Skeletal muscle satellite cell (primary cell): ENCODE results near the gene YIF1B.
A peak's percentile ranks its signal among the peaks of the same experiment; 100 is the strongest.
"Not testable (repeated sequence)": the region's sequence is repeated elsewhere in the genome, so short reads cannot be mapped to it uniquely, and the experiment has no call there.

Experiments used
- H3K27me3 ChIP-seq: 2 replicates; pipeline ENCODE4 v1.7.0; 2013; ENCODE audit warnings: low read length; ENCODE audit not compliant: control insufficient read depth, insufficient read depth
- H3K36me3 ChIP-seq: 2 replicates; pipeline ENCODE4 v1.7.0; 2013; ENCODE audit warnings: mild to moderate bottlenecking, control low read depth, low read length; ENCODE audit not compliant: insufficient read depth
- H3K4me1 ChIP-seq: 2 replicates; pipeline ENCODE4 v1.7.0; 2013; ENCODE audit warnings: low read length; ENCODE audit not compliant: control insufficient read depth, insufficient read depth
- H3K4me2 ChIP-seq: 2 replicates; pipeline ENCODE4 v1.7.0; 2013; ENCODE audit warnings: mild to moderate bottlenecking, low read length
- H3K4me3 ChIP-seq: 2 replicates; pipeline ENCODE4 v1.7.0; 2013; ENCODE audit warnings: low read length
- H3K9ac ChIP-seq: 2 replicates; pipeline ENCODE4 v1.7.0; 2013; ENCODE audit warnings: mild to moderate bottlenecking, low read depth, low read length, moderate library complexity
- H3K9me3 ChIP-seq: replicated peaks from 2 replicates; pipeline ENCODE4 v1.7.0; 2013; ENCODE audit warnings: mild to moderate bottlenecking, control low read depth, low read length

YIF1B gene

GRCh38 chr19:38266981-38267597 is 48.7 kb downstream of the YIF1B start:
- H3K9me3 ChIP-seq, result no peaks in the 10 kb centered on the region
- H3K4me3 ChIP-seq, result no peak overlapping the region
- peaks cover 32% of the 10 kb centered on the region for H3K4me1 ChIP-seq
- H3K9ac ChIP-seq, result no peak overlapping the region
- H3K4me2 ChIP-seq, result no peak overlapping the region
- H3K36me3 ChIP-seq, result no peaks in the 10 kb centered on the region
- H3K27me3 ChIP-seq, result no peaks in the 10 kb centered on the region

- H3K9me3 ChIP-seq, result no peaks in the 10 kb centered on the region
- no peak overlapping the region for H3K4me2 ChIP-seq
- H3K4me3 ChIP-seq, result no peak overlapping the region
- H3K27me3 ChIP-seq, result no peaks in the 10 kb centered on the region
- no peak overlapping the region for H3K9ac ChIP-seq
- no peaks in the 10 kb centered on the region for H3K36me3 ChIP-seq
- H3K4me1 ChIP-seq, result peaks cover 32% of the 10 kb centered on the region
Measured at GRCh38 chr19:38265921-38266429, 49.8 kb downstream of the YIF1B start.

- peaks cover 26% of the 10 kb centered on the region for H3K4me1 ChIP-seq
- no peak overlapping the region for H3K9ac ChIP-seq
- H3K4me2 ChIP-seq, result no peak overlapping the region
- no peak overlapping the region for H3K4me3 ChIP-seq
- no peaks in the 10 kb centered on the region for H3K36me3 ChIP-seq
- no peaks in the 10 kb centered on the region for H3K27me3 ChIP-seq
- no peaks in the 10 kb centered on the region for H3K9me3 ChIP-seq
Measured at GRCh38 chr19:38265213-38265861, 50.4 kb downstream of the YIF1B start.

GRCh38 chr19:38264486-38265212 is 51.1 kb downstream of the YIF1B start, which contains the start of gene SPINT2:
SPINT2 (plus strand) TSS chr19:38264573; CDS start chr19:38264893, 320 bp downstream.
- Histone ChIP-seq H3K4me2 (peak within 1 kb of the TSS; percentile 83), H3K9ac (no peak within 1 kb of the TSS), H3K27me3 (no peaks in the 10 kb centered on the region), H3K4me1 (peaks cover 19% of the 10 kb centered on the region), H3K4me3 (peak within 1 kb of the TSS; percentile 65), H3K9me3 (no peaks in the 10 kb centered on the region), H3K36me3 (no peaks in the 10 kb centered on the region)

- H3K4me3 ChIP-seq, result peak overlapping the region; percentile 65
- H3K4me2 ChIP-seq, result peak overlapping the region; percentile 83
- H3K9me3 ChIP-seq, result no peaks in the 10 kb centered on the region
- H3K4me1 ChIP-seq, result peaks cover 19% of the 10 kb centered on the region
- no peak overlapping the region for H3K9ac ChIP-seq
- no peaks in the 10 kb centered on the region for H3K27me3 ChIP-seq
- no peaks in the 10 kb centered on the region for H3K36me3 ChIP-seq
Measured at GRCh38 chr19:38263689-38264485, 51.9 kb downstream of the YIF1B start.

GRCh38 chr19:38262585-38263268 is 53.0 kb downstream of the YIF1B start:
- Histone ChIP-seq H3K4me2 (no peak overlapping the region), H3K36me3 (no peaks in the 10 kb centered on the region), H3K9me3 (no peaks in the 10 kb centered on the region), H3K4me3 (no peak overlapping the region), H3K27me3 (no peaks in the 10 kb centered on the region), H3K9ac (no peak overlapping the region), H3K4me1 (peaks cover 19% of the 10 kb centered on the region)

GRCh38 chr19:38261942-38262341 is 53.8 kb downstream of the YIF1B start:
- H3K4me2 ChIP-seq, H3K36me3 ChIP-seq, H3K27me3 ChIP-seq: not testable (repeated sequence)

GRCh38 chr19:38255383-38256014 is 60.2 kb downstream of the YIF1B start:
- Histone ChIP-seq H3K4me3 (peak overlapping the region; percentile 63), H3K27me3 (no peaks in the 10 kb centered on the region), H3K9me3 (no peaks in the 10 kb centered on the region), H3K4me1 (peaks cover 26% of the 10 kb centered on the region), H3K4me2 (peak overlapping the region; percentile 73), H3K36me3 (no peaks in the 10 kb centered on the region), H3K9ac (no peak overlapping the region)

More at GRCh38 chr19:38261942-38262341, 53.8 kb downstream of the YIF1B start:
- not testable (repeated sequence) for H3K9ac ChIP-seq, H3K4me3 ChIP-seq, H3K9me3 ChIP-seq
- H3K4me1 ChIP-seq, result peaks cover 13% of the 10 kb centered on the region

GRCh38 chr19:38253788-38254187 is 62.0 kb downstream of the YIF1B start:
- H3K4me1 ChIP-seq, result peaks cover 26% of the 10 kb centered on the region
- no peaks in the 10 kb centered on the region for H3K36me3 ChIP-seq
- H3K4me2 ChIP-seq, result no peak overlapping the region
- H3K9ac ChIP-seq, result no peak overlapping the region
- no peak overlapping the region for H3K4me3 ChIP-seq
- H3K9me3 ChIP-seq, result no peaks in the 10 kb centered on the region
- no peaks in the 10 kb centered on the region for H3K27me3 ChIP-seq
